Measurements from ENCODE around the gene LTA.

The LTA gene, protein sequence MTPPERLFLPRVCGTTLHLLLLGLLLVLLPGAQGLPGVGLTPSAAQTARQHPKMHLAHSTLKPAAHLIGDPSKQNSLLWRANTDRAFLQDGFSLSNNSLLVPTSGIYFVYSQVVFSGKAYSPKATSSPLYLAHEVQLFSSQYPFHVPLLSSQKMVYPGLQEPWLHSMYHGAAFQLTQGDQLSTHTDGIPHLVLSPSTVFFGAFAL

DNA sequence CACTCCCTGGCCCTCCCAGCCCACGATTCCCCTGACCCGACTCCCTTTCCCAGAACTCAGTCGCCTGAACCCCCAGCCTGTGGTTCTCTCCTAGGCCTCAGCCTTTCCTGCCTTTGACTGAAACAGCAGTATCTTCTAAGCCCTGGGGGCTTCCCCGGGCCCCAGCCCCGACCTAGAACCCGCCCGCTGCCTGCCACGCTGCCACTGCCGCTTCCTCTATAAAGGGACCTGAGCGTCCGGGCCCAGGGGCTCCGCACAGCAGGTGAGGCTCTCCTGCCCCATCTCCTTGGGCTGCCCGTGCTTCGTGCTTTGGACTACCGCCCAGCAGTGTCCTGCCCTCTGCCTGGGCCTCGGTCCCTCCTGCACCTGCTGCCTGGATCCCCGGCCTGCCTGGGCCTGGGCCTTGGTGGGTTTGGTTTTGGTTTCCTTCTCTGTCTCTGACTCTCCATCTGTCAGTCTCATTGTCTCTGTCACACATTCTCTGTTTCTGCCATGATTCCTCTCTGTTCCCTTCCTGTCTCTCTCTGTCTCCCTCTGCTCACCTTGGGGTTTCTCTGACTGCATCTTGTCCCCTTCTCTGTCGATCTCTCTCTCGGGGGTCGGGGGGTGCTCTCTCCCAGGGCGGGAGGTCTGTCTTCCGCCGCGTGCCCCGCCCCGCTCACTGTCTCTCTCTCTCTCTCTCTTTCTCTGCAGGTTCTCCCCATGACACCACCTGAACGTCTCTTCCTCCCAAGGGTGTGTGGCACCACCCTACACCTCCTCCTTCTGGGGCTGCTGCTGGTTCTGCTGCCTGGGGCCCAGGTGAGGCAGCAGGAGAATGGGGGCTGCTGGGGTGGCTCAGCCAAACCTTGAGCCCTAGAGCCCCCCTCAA, at the start of gene LTA:
Gene LTA (plus strand): TSS at position 249 of the 871 bp plus-strand sequence. CDS start 454 bp downstream, at position 703.
- peak; percentile 52 for DNase-seq (ENCODE audit: low read depth, low spot score)

DNA sequence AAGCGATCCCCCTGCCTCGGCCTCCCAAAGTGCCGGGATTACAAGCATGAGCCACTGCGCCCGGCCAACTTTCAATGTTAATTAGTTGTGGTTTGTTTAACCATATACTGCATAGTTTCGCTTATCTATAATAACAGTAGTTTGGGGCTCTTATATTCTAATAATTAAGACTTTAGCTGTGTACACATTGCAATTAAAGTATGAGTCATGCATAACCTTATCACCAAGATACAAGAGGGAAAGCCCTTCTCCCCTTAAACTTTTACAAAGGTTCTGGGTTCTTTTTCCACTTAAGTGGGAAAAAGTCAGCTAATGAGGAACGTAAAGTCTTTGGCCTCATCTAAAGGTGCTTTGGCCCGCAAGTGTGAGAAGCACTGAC, 46.5 kb upstream of the LTA start:
- DNase-seq (ENCODE audit: low read depth, low spot score), result no peak

DNA sequence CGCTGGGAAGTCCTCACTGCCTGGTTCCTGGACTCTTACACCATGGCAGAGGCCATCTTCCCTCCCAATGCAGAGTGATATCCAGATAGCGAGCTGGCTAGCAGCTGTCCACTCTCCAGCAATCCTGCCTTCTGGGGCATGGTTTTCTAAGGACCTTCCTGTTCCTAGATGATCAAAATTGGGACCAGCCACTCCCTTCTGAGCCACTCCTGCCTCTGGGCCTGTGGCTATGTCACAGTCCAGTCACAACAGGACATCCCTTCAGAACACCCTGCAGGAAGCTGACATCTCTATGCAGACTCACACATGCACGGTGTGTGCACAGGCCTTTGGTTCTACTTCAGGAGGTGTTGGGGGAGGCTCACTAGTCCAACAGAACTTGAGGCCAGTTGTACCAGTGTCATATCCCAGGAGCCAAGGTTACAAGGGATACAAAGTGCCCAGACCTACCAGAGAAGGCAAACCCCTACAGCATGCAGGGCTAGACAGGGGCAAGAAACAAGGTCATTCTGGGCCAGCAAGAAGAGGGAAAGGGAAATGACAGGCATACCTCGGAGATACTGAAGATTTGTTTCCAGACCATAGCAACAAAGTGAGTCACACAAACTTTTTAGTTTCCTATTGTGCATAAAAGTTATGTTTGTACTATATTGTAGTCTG, 46.0 kb upstream of the LTA start:
- no peak for DNase-seq (ENCODE audit: low read depth, low spot score)

DNA sequence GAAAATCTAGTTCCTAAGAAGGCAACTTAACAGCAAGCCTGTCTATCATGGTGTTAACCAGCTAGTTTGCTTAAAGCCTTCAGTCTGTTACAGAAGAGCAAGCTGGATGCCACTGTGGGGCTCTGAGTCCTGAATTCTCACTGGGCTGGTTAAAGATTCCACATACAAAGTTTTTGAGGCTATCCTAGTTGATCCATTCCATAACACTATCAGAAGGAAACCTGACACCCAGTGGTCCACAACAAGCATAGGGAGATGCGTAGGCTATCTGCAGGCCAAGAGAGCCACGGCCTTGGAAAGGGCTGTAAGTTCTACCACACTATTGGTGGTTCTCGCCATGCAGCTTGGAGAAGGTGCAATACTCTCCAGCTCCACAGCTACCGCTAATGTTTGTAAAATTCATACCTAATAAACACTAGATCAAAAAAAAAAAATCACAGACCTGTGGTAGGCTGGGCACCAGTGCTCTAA, 43.7 kb upstream of the LTA start:
- no peak for DNase-seq (ENCODE audit: low read depth, low spot score)

DNA sequence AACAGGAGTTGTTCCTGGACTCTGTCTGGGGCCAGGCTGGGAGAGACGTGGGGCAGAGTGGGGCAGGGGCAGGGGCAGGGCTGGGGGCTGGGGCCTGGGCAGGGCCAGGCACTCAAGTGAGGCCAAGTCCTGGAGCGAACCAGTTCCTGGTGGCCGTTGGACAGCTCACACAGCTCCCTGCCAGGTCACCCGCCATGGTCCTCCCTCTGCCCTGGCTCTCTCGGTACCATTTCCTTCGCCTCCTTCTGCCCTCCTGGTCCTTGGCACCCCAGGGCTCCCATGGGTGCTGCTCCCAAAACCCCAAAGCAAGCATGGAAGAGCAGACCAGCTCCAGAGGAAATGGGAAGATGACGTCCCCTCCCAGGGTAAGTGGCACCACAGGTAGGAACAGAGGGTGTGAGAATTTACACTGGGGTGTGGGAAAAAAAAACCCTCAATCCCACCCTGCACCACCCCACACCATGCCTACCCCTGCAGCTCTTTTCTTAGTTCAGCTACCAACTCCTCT, 43.2 kb upstream of the LTA start, which contains the start of gene MCCD1:
Gene MCCD1 (plus strand): TSS at position 142 of the 508 bp plus-strand sequence. CDS start 53 bp downstream, at position 195.
- DNase-seq (ENCODE audit: low read depth, low spot score), result no peak

GRCh38 chr6:31529329-31530150, 42.5 kb upstream of the LTA start:
- no peak for DNase-seq (ENCODE audit: low read depth, low spot score)

- DNase-seq (ENCODE audit: low read depth, low spot score), result no peak
Measured at GRCh38 chr6:31530659-31531058, 41.4 kb upstream of the LTA start.

DNA sequence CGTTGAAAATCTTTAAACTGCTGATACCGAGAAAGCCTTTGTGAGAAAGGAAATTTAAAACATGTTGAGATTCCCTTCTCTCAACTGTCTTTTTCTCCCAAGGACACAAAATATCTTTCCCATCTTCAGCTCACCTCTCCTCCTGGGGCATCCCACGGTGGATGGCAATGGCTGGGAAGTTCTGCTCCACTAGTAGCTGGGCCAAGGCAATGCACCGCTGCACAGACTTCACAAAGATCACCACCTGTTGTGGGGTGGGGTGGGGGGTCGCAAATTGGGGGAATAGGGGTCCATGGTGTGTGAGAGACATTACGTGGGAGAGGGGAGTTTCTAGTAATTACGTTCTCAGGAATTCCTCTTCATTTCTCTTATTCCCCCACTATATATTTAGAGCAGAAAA, 40.9 kb upstream of the LTA start:
- no peak for DNase-seq (ENCODE audit: low read depth, low spot score)

DNA sequence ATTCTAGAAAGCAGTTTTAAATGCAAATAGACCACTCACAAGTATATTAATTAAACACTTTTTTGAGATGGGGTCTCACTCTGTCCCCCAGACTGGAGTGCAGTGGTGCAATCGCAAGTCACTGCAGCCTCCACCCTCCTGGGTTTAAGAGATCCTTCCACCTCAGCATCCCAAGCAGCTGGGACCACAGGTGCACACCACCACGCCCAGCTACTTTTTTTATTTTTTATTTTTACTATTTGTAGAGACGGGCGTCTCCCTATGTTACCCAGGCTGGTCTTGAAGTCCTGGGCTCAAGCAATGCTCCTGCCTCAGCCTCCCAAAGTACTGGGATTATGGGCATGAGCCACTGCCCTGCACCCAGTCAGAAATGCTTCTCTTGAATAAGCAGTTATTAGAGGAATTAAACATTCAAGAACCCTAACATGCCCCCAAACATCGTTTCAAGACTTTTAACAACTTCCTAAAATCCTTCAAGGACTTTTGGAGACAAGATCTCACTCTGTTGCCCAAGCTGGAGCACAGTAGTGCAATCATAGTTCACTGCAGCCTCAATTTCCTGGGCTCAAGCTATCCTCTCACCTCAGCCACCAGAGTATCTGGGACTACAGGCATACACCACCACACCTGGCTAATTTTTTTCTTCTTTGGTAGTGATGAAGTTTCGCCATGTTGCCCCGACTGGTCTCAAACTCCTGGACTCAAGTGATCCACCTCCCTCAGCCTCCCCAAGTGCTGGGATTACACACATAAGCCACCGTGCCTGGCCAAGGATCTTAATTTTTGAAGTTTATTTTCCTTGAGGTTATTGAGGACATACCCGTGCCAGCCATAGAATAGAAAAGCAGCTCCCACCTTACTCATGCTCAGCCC, 40.1 kb upstream of the LTA start:
- DNase-seq (ENCODE audit: low read depth, low spot score), result no peak

GRCh38 chr6:31532644-31533454, 39.2 kb upstream of the LTA start:
- DNase-seq (ENCODE audit: low read depth, low spot score), result no peak

- DNase-seq (ENCODE audit: low read depth, low spot score), result no peak
Measured at GRCh38 chr6:31533455-31533841, 38.6 kb upstream of the LTA start.

DNA sequence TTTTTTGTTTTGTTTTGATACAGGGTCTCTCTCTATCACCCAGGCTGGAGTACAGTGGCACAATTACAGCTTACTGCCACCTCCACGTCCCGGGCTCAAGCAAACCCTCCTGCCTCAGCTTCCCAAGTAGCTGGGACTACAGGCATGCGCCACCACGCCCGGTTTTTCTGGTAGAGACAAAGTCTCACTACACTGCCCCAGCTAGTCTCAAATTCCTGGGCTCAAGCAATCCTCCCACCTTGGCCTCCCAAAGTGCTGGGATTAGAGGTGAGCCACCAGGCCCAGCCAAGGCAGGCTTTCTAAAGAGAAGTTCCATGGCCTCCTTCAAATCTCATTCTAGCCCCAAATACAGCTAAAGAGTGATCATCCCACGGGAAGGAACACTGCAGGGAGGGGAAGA, 38.1 kb upstream of the LTA start:
- no peak for DNase-seq (ENCODE audit: low read depth, low spot score)

DNA sequence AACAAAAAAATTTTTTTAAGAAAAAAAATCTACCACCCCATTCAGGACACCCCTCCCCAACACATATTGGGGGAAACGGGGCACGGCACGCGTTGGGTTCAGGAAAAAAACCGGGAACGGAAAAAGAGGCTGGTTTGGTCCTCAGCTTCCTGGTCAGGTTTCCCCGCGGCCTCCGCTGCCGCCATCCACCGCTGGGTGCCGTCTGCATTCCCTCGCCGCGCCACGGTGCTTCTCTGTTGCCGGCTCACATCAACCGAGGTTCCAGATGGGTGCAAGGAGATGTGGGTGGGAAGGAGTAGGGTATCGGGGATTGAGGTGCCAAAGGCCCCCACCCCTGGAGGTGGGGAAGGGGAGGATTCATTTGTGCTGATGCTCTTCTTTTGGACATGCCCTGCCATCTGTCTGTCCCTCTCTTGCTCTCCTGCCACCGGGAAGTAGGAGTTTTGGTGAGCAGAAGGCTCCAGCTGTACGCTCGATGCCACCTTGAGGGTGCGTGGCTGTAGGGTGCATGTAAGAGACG, 37.5 kb upstream of the LTA start:
- DNase-seq (ENCODE audit: low read depth, low spot score), result no peak

- DNase-seq (ENCODE audit: low read depth, low spot score), result no peak
Measured at GRCh38 chr6:31535538-31536324, 36.4 kb upstream of the LTA start.

- DNase-seq (ENCODE audit: low read depth, low spot score), result no peak
Measured at GRCh38 chr6:31538805-31539400, 33.2 kb upstream of the LTA start.

GRCh38 chr6:31540640-31541039, 31.4 kb upstream of the LTA start:
- no peak for DNase-seq (ENCODE audit: low read depth, low spot score)

- peak; percentile 45 for DNase-seq (ENCODE audit: low read depth, low spot score)
Measured at GRCh38 chr6:31541059-31541657, 30.9 kb upstream of the LTA start.

All from activated CD4-positive, CD25-positive, alpha-beta regulatory T cell treated with anti-CD3 and anti-CD28 coated beads, Interleukin-2, amount 50 U/mL, for 16 hours (primary cell).